ENCODE data around the gene MEX3D.

The MEX3D gene

DNA sequence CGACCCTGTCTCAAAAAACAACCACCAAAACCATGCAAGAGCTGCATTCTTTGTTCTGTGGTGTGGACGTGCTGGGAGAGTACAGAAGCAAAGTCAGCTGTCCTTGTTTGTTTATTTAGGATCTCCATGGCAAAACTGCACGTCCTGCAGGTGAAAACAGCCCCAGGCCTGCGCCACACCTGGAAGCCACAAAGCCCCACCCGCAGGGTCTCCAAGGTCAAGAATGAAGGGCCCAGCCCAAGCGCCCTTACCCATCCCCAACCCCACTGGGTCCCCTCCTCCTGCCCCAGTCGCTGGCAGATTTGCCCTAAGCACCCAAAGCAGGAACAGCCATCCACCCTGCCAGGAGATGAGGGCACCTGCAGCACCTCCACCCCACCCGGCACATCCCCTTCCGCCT lies 14.1 kb upstream of the MEX3D start:
- Mint-ChIP-seq H3K36me3 (peaks cover 88% of the 10 kb centered on the region), H3K4me1 (no peaks in the 10 kb centered on the region), H3K27ac (no peak overlapping the region), H3K9me3 (no peaks in the 10 kb centered on the region), H3K4me3 (no peak overlapping the region)
- ATAC-seq: no peak
- DNase-seq (ENCODE audit: low spot score in 2 of 2): no peak

DNA sequence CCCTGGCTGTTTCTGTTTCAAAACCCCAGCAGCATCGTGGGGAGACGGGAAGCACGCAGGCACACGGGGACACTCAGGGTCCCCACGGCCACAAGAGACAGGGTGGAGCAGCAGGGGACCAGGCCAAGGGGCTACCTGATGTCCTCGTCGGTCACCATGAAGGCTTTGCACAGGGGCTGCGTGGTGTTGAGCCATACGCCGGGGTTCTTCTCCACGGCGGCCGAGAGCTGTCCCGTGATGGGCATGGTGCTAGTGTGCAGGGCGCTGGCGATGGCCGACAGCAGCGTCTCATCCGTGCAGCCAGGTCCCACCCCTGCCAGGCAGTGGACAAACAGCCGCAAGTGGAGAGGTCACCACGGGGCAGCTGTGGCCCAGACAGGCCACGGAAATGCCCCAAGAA lies 12.8 kb upstream of the MEX3D start:
- no peak overlapping the region for H3K4me3 Mint-ChIP-seq
- H3K9me3 Mint-ChIP-seq: no peaks in the 10 kb centered on the region
- no peak for DNase-seq (ENCODE audit: low spot score in 2 of 2)
- ATAC-seq: no peak
- no peak overlapping the region for H3K27ac Mint-ChIP-seq
- H3K4me1 Mint-ChIP-seq: no peaks in the 10 kb centered on the region
- peaks cover 81% of the 10 kb centered on the region for H3K36me3 Mint-ChIP-seq

DNA sequence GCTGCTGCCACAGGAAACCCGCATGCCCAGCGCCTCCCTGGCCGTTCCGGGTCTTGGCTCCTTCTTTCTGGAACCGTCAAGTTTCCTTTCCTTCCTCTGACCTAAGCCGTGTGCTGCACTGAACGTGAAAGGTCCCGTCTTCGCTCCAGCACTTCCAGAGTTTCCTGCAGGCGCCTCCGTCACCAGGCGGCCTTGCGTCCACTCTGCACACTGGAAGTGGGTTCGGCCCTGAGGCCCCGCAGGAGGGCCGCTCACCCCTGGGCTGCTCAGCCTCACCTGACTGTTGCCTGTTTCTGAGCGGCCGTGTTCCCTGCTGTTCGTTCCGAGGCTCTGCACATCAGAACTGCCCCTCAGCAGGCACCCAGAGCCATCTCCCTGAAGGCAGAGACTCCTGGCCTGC lies 12.3 kb upstream of the MEX3D start:
- H3K4me3 Mint-ChIP-seq: no peak overlapping the region
- H3K9me3 Mint-ChIP-seq: no peaks in the 10 kb centered on the region
- no peaks in the 10 kb centered on the region for H3K4me1 Mint-ChIP-seq
- DNase-seq (ENCODE audit: low spot score in 2 of 2) (no peak), ATAC-seq (no peak)
- peaks cover 76% of the 10 kb centered on the region for H3K36me3 Mint-ChIP-seq
- H3K27ac Mint-ChIP-seq: peak overlapping the region; percentile 43

DNA sequence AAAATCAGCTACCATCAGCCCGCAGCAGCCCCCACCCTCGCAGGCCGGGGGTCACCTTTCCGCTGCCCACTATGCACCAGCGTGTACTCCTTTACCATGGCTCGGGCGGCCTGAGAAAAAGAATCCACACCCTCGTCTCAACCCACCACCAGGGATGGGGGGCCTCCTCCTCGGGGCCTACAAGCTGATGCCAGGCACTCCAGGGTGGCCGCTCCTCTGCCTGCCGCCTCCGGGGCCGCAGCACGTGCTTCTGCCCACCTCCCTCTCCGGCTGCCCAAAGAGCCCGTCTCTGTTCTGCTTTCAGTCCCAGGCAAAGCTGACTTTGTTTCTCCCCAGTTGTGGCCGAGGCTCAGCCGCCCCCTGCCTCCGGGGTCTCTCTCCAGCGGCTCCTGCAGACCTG lies 11.1 kb upstream of the MEX3D start:
- Mint-ChIP-seq H3K4me3 (no peak overlapping the region), H3K9me3 (no peaks in the 10 kb centered on the region), H3K4me1 (no peaks in the 10 kb centered on the region), H3K36me3 (peaks cover 71% of the 10 kb centered on the region), H3K27ac (peak overlapping the region; percentile 43)
- ATAC-seq: no peak
- DNase-seq (ENCODE audit: low spot score in 2 of 2): no peak

DNA sequence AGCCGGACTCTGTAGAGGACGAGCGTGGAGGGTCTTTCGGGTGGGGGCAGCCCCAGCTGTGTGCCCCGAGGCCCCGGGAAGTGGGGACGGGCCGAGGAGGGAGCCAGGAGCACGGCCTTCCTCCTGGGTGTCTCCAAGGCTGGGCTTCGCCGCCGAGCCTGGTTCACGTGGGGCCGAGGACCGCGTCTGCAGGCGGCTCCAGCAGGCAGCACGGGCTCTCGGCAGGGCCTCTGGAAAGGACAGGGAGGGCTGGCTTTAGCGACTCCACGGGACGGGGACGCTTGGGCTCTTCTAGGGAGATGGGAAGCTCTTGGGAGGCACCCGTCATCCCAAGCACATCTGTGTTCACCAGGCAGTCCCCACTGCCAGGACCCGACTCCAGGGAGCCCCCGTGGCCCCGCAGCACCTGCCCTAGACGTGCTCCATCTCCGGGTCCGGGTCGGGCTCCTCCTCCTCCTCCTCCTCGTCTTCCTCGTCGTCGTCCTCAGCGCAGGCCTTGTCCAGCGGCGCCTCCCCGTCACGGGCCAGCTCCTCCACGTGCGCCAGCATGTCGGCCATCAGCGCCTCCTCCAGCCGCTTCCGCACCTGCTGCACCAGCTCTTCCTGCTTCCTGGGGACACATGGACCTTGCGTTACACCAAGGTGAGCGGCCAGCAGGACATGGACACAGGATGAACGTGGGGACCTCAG lies 9.9 kb upstream of the MEX3D start:
- no peak overlapping the region for H3K27ac Mint-ChIP-seq
- H3K4me3 Mint-ChIP-seq: no peak overlapping the region
- DNase-seq (ENCODE audit: low spot score in 2 of 2): no peak

DNA sequence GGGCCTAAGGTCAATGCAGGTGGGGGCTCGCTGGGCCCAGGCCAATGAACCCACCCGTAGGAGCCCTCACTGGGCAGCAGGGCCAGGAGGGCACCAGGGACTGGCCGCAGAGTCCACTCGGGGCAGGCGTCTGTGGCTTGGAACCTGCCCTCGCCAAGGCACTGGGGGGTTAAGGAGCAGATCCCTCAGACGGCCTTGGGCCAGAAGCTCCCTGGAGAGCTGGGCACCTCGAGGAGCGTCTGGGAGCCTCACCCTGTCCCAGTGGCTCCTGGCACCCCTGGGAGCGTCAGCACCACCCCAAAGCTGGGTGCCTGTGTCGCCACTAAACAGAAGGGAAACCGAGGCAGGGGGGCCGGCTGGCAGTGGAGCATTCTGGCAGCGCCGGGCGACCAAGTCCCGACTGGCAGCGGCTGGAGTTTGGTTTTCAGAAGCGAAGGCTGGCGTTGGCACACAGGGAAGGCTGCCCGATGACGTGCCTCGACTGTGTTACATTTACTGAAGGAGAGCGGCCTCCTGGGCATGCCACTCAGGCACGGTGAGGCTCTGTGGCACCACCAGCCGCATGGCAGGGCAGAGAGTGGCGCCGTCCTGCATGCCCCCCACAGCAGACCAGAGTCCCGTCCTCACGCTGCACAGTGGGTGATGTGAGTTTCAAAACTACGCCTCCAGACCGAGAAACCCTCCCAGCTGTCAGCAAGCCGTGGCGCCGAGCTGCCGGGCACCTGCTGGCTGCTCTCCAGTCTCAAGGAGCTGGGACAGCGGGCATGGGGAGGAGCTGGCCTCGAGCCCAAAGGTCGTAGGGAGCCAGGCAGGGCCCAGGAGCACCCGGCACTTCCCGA lies 9.2 kb upstream of the MEX3D start:
- H3K4me1 Mint-ChIP-seq: no peaks in the 10 kb centered on the region
- no peak for DNase-seq (ENCODE audit: low spot score in 2 of 2)
- H3K9me3 Mint-ChIP-seq: no peaks in the 10 kb centered on the region
- H3K36me3 Mint-ChIP-seq: peaks cover 52% of the 10 kb centered on the region
- no peak for ATAC-seq
- H3K27ac Mint-ChIP-seq: no peak overlapping the region
- no peak overlapping the region for H3K4me3 Mint-ChIP-seq

More for the DNA sequence above, 9.9 kb upstream of the MEX3D start:
- no peaks in the 10 kb centered on the region for H3K4me1 Mint-ChIP-seq
- peaks cover 59% of the 10 kb centered on the region for H3K36me3 Mint-ChIP-seq
- H3K9me3 Mint-ChIP-seq: no peaks in the 10 kb centered on the region
- no peak for ATAC-seq

DNA sequence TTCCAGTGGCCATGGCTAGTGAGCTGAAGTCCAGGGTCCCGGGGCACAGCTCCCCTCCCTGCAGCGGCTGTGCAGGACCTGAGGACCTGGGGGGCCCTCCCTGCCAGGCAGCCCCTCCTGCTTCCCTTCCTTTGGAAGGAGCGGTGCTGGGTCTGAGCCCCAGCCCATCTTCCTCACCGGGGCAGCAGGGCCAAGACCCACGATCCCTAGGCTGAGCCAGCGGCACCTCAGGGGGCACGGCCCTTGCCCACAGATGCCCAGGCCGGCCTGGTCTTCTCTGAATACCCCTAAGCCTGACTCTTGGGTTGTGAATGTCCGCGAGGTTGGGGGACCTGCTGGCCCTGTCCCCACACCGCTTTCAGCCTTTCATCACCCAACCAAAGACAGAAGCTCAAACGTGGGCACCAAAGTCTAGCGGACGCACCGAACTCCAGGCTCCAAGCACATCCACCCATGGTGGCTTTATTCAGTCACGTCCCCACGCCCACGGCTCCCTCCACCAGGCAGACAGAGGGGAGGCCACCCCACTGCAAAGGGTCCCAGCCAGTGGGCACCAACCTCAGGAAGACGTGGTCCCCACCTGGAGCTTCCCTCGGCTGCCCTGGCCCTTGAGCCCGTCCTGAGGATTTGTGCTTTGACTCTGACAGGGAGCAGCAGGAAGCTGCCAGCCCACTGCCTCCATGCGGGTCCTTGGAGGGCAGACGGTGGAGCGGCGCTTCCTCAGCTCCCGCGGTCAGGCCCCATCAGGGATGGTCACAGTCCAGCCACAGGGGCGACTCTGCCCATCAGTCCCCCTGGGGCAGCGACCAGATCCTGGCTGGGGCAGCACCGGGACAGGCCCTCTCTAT lies 8.3 kb upstream of the MEX3D start:
- Mint-ChIP-seq H3K27ac (peak overlapping the region; percentile 44), H3K4me1 (no peaks in the 10 kb centered on the region), H3K4me3 (no peak overlapping the region), H3K36me3 (peaks cover 43% of the 10 kb centered on the region), H3K9me3 (no peaks in the 10 kb centered on the region)
- ATAC-seq (peak; percentile 20), DNase-seq (ENCODE audit: low spot score in 2 of 2) (no peak)

DNA sequence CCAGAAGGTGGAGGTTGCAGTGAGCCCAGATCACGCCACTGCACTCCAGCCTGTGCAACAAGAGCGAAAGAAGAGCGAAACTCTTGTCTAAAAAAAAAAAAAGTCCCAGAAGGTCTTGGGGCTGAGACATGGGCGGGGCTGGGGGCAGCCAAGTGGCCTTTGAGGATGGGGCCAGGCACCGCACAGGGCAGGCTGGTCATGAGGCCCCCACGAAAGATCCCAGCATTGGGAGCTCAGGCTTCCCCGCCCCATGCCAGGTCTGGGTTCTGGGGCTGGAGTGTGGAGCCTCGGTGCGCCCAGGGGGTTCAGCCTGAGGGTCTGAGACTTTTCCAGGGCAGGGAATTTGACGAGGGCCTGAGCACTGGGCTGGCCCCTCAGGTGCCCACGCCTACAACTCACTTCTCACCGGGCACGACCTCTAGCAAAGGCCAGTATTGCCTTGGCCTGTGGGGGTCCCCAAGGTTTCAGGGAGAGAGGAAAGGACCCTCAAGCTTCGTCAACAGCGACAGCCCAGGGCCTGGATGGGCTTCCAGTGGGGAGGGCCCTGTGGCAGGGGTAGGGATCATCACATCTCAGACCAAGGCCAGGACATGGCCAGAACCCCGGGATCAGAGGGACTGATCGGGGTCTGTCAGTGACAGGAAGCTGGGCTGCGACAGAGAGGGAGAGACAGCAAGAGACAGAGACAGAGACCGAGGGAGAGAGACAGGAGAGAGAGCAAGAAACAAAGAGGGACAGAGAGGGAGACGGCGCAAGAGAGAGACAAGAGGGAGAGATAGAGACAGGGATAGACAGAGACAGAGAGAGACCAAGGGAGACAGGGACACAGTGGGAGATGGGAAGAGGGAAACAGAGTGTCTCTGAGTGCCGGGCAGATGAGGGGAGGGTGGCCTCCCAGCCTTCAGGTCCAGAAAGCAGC lies 7.5 kb upstream of the MEX3D start:
- H3K9me3 Mint-ChIP-seq: no peaks in the 10 kb centered on the region
- peaks cover 34% of the 10 kb centered on the region for H3K36me3 Mint-ChIP-seq
- H3K27ac Mint-ChIP-seq: peak overlapping the region; percentile 44
- no peak overlapping the region for H3K4me3 Mint-ChIP-seq
- H3K4me1 Mint-ChIP-seq: peaks cover under 1% of the 10 kb centered on the region
- ATAC-seq (no peak), DNase-seq (ENCODE audit: low spot score in 2 of 2) (no peak)

DNA sequence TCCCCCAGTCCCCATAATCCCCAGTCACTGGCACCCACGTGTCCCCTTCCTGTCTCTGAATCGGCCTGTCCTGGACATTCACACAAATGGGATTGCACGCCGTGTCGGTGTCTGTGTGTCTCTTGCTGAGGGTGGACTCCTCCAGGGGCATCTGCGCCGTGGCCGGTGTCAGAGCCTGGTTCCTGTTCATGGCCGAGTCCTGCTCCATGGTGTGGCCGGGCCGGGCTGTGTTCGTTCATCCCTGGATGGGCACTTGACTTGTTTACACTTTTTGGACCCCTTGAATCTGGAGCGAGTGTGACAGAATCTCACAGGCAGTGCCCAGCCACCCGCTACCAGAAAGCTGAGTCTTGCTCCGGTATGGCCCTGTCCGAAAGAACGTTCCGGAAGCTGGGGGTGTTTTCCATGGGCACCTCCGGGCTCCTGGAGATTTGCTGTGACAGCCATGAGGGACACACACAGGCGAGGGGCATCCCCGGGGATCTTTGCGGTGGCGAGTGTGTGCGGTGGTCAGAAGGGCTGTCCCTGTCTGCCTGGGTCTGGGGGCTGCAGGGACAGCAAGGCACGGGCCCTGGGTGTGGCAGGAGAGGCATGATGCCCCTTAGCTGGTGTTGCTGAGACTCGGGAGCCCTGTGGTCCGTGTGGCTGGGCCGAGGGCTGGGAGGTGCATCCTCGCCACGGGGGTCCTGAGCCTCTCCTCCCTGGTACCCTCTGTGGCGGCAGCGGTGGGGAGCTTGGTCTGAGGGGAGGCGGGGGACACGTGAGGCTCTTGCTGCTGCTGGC lies 6.4 kb upstream of the MEX3D start:
- H3K27ac Mint-ChIP-seq: peak overlapping the region; percentile 44

DNA sequence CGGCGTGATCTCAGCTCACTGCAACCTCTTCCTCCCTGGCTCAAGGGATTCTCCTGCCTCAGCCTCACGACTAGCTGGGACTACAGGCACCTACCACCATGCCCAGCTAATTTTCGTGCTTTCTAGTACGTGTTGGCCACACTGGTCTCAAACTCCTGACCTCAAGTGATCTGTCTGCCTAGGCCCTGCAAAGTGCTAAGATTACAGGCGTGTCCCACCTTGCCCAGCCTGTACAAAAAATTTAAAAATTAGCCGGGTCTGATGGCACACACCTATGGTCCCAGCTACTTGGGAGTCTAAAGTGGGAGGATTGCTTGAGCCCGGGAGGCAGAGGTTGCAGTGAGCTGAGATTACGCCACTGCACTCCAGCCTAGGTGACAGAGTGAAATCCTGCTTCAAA lies 4.7 kb upstream of the MEX3D start:
- peaks cover 17% of the 10 kb centered on the region for H3K36me3 Mint-ChIP-seq
- H3K9me3 Mint-ChIP-seq: no peaks in the 10 kb centered on the region
- peaks cover 13% of the 10 kb centered on the region for H3K4me1 Mint-ChIP-seq
- H3K27ac Mint-ChIP-seq: no peak overlapping the region
- no peak overlapping the region for H3K4me3 Mint-ChIP-seq
- DNase-seq (ENCODE audit: low spot score in 2 of 2) (no peak), ATAC-seq (no peak)

More for the DNA sequence above, 6.4 kb upstream of the MEX3D start:
- Mint-ChIP-seq H3K9me3 (no peaks in the 10 kb centered on the region), H3K4me3 (no peak overlapping the region), H3K4me1 (peaks cover 11% of the 10 kb centered on the region), H3K36me3 (peaks cover 24% of the 10 kb centered on the region)
- DNase-seq (ENCODE audit: low spot score in 2 of 2): no peak
- no peak for ATAC-seq

DNA sequence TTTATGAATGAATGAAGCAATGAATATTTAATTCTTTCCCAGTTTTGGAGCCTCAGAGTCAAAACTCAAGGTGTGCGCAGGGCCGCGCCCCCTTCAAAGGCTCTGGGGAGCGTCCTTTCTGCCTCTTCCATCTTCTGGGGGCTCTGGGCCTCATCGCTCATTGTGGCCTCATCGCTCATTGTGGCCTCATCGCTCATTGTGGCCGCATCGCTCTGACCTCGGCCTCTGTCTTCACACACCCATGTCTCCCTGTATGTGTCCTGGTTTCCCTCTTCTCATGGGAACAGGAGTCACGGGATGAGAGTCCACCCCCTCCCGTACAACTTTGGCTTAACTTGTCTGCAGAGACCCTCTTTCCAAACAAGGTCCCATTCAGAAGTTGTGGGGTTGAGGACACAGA lies 3.2 kb upstream of the MEX3D start:
- DNase-seq (ENCODE audit: low spot score in 2 of 2) (no peak), ATAC-seq (no peak)
- no peaks in the 10 kb centered on the region for H3K9me3 Mint-ChIP-seq
- peaks cover 13% of the 10 kb centered on the region for H3K4me1 Mint-ChIP-seq
- H3K4me3 Mint-ChIP-seq: no peak overlapping the region
- no peak overlapping the region for H3K27ac Mint-ChIP-seq
- peaks cover 7% of the 10 kb centered on the region for H3K36me3 Mint-ChIP-seq

DNA sequence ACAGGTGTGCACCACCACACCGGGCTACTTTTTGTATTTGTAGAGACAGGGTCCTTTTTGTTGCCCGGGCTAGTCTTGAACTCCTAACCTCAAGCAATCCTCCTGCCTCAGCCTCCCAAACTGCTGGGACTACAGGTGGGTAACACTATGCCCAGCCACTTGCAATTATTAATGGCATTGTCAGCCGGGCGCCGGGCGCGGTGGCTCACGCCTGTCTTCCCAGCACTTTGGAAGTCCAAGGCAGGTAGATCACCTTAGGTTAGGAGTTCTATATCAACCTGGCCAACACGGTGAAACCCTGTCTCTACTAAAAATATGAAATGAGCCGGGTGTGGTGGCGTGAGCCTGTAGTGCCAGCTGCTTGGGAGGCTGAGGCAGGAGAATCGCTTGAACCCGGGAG lies 2.7 kb upstream of the MEX3D start:
- DNase-seq (ENCODE audit: low spot score in 2 of 2): no peak
- no peaks in the 10 kb centered on the region for H3K9me3 Mint-ChIP-seq
- ATAC-seq: no peak
- peaks cover 13% of the 10 kb centered on the region for H3K4me1 Mint-ChIP-seq
- peaks cover 7% of the 10 kb centered on the region for H3K36me3 Mint-ChIP-seq
- no peak overlapping the region for H3K27ac Mint-ChIP-seq
- no peak overlapping the region for H3K4me3 Mint-ChIP-seq

DNA sequence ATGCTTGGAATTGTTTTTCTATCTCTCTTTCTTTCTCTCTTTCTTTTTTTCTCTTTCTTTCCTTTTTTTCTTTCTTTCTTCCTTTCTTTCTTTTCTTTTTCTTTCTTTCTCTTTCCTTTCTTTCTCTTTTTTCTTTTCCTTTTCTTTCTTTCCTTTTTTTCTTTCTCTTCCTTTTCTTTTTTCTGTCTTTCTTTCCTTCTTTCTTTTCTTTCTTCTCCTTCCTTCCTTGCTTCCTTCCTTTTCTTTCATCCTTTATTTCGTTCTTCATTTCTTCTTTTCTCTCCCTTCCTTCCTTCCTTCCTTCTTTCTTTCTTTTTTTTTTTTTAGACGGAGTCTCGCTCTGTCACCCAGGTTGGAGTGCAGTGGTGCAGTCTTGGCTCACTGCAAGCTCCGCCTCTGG lies 1.9 kb upstream of the MEX3D start:
- DNase-seq (ENCODE audit: low spot score in 2 of 2): no peak
- Mint-ChIP-seq H3K27ac (no peak overlapping the region), H3K4me3 (peak overlapping the region; percentile 22), H3K4me1 (peaks cover 13% of the 10 kb centered on the region), H3K36me3 (peaks cover 7% of the 10 kb centered on the region), H3K9me3 (no peaks in the 10 kb centered on the region)
- no peak for ATAC-seq

DNA sequence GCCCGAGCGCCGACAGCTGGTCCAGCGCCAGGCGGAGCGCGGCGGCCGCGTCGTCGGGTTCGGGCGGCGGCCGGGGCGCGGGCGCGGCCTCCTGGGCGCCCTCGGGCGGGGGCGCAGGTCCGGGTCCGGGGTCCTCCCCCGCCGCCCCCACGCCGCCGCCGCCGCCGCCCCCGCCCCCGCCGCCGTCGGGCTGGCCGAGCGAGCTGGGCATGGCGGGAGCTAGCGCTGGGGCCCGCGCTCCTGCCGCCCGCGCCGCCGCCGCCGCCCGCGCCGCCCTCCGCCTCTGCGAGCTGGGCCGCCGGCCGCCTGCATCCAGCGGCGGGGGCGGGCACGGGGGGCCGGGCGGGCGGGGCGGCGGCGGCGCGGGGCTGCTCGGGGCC lies 287 bp downstream of the MEX3D start:
- H3K36me3 Mint-ChIP-seq: no peaks in the 10 kb centered on the region

More for the DNA sequence above, 287 bp downstream of the MEX3D start:
- Mint-ChIP-seq H3K27ac (no peak overlapping the region), H3K4me1 (peaks cover 13% of the 10 kb centered on the region), H3K9me3 (no peaks in the 10 kb centered on the region), H3K4me3 (no peak overlapping the region)
- ATAC-seq (peak; percentile 47), DNase-seq (ENCODE audit: low spot score in 2 of 2) (no peak)

Data from stimulated activated effector memory CD8-positive, alpha-beta T cell treated with anti-CD3 and anti-CD28 coated beads, Interleukin-12 subunit alpha, Interleukin-12 subunit beta, amount 100 ng/mL, for 72 hours (primary cell).